Measurements from ENCODE around the gene WNT3A. TPM values are rescaled to one million over a fixed set of nuclear protein-coding genes. Genes with fewer than 3 reads are reported as not detected.

Gene WNT3A
- total and polyA plus RNA-seq, 2 donors (not counting 3 experiments of a cell fraction or from before 2014, with no cell fraction given): not detected

- Histone ChIP-seq H3K4me2 (ENCODE audit: insufficient read depth, low read length) (no peak overlapping the region), H3K9me3 (replicated peaks; ENCODE audit: control insufficient read depth, insufficient read depth, low read length) (peaks cover 4% of the 10 kb centered on the region), H3K9ac (replicated peaks; ENCODE audit: extremely low read depth, insufficient read depth, low read length) (no peak overlapping the region), H3K4me3 (replicated peaks in 1 of 3; ENCODE audit: insufficient read depth in 1 of 3, low read depth in 1 of 3, low read length in 3 of 3) (no peak overlapping the region), H3K36me3 (ENCODE audit: control insufficient read depth in 2 of 2, extremely low read depth in 1 of 2, insufficient read depth in 2 of 2, low read length in 2 of 2) (peaks cover 10 to 42% of the 10 kb centered on the region in 2 experiments), H3K27me3 (ENCODE audit: control insufficient read depth in 2 of 2, insufficient read depth in 2 of 2, low read length in 2 of 2) (no peaks in the 10 kb centered on the region), H3K4me1 (ENCODE audit: control insufficient read depth, extremely low read depth, insufficient read depth, low read length) (peaks cover 5% of the 10 kb centered on the region), H3K79me2 (ENCODE audit: control insufficient read depth, insufficient read depth, low read length) (peaks cover 79% of the 10 kb centered on the region), H4K20me1 (replicated peaks; ENCODE audit: control insufficient read depth, extremely low read depth, insufficient read depth, low read length) (peaks cover 14% of the 10 kb centered on the region), H3K27ac (ENCODE audit: insufficient read depth, low read depth, low read length) (no peak overlapping the region), H3K9me1 (replicated peaks; ENCODE audit: control insufficient read depth, extremely low read depth, insufficient read depth, low read length) (no peaks in the 10 kb centered on the region), H2AFZ (ENCODE audit: low read depth, low read length) (no peak overlapping the region)
- DNase-seq (ENCODE audit: low read depth, low spot score) (no peak), FAIRE-seq (no peak)
- dilution Hi-C loops (cut with MboI; ENCODE audit: extremely low pct_ligation_motif_present, low sequenced_read_pairs): no loop called here
- intact Hi-C loops (cut with micrococcal nuclease): no loop called here
- POLR2A ChIA-PET: no interaction called here
- CTCF ChIA-PET: interaction anchor here (0.7 kb wide), 1 partner anchor 98 kb away, joined by 3 read pairs; no protein-coding TSS in a partner anchor
- TF ChIP-seq POLR2A (IDR thresholded peaks at IDR 0.05; ENCODE audit: low read depth, low read length) (no peak), MAX (IDR thresholded peaks at IDR 0.05; ENCODE audit: insufficient read depth, insufficient read length) (no peak), POLR2AphosphoS5 (IDR thresholded peaks at IDR 0.05; ENCODE audit: insufficient read depth, low read depth, low read length) (peak; percentile 13)
- BruUV-seq (replicated peaks): no TSS peak
Measured at GRCh38 chr1:228097333-228098081, 90.7 kb downstream of the WNT3A start.

- no peak overlapping the region for H3K9ac ChIP-seq (replicated peaks; ENCODE audit: extremely low read depth, insufficient read depth, low read length)
- ChIA-PET POLR2A (no interaction called here), CTCF (interaction anchor here (0.8 kb wide), 1 partner anchor 99 kb away, joined by 4 read pairs; no protein-coding TSS in a partner anchor)
- TF ChIP-seq POLR2A (IDR thresholded peaks at IDR 0.05; ENCODE audit: low read depth, low read length): no peak
- TF ChIP-seq JUN (IDR thresholded peaks at IDR 0.05; ENCODE audit: borderline replicate concordance, insufficient read depth, insufficient read length, low read depth): no peak
- no peak for TF ChIP-seq CTCF (IDR thresholded peaks at IDR 0.05; ENCODE audit: extremely low read depth in 1 of 2, insufficient read depth in 1 of 2, low read depth in 1 of 2, low read length in 2 of 2)
- no peak for TF ChIP-seq POLR2AphosphoS5 (IDR thresholded peaks at IDR 0.05; ENCODE audit: insufficient read depth, low read depth, low read length)
- TF ChIP-seq MAX (IDR thresholded peaks at IDR 0.05; ENCODE audit: insufficient read depth, insufficient read length): no peak
- no peak for TF ChIP-seq EZH2 (IDR thresholded peaks at IDR 0.05; ENCODE audit: borderline replicate concordance, low read depth, low read length, severe bottlenecking)
- no peak for TF ChIP-seq MYC (IDR thresholded peaks at IDR 0.05; ENCODE audit: low read depth, low read length)
- TF ChIP-seq FOS (IDR thresholded peaks at IDR 0.05; ENCODE audit: borderline replicate concordance, insufficient read depth, low read length): no peak
- TF ChIP-seq GATA2 (IDR thresholded peaks at IDR 0.05; ENCODE audit: insufficient read depth, insufficient read length, low read depth, low read length): no peak
- no peak overlapping the region for H2AFZ ChIP-seq (ENCODE audit: low read depth, low read length)
- peaks cover 4% of the 10 kb centered on the region for H3K9me3 ChIP-seq (replicated peaks; ENCODE audit: control insufficient read depth, insufficient read depth, low read length)
- no peaks in the 10 kb centered on the region for H3K9me1 ChIP-seq (replicated peaks; ENCODE audit: control insufficient read depth, extremely low read depth, insufficient read depth, low read length)
- peaks cover 70% of the 10 kb centered on the region for H3K79me2 ChIP-seq (ENCODE audit: control insufficient read depth, insufficient read depth, low read length)
- FAIRE-seq: no peak
- no peak overlapping the region for H3K27ac ChIP-seq (ENCODE audit: insufficient read depth, low read depth, low read length)
- H3K4me2 ChIP-seq (ENCODE audit: insufficient read depth, low read length): no peak overlapping the region
- H3K27me3 ChIP-seq (ENCODE audit: control insufficient read depth in 2 of 2, insufficient read depth in 2 of 2, low read length in 2 of 2): no peaks in the 10 kb centered on the region
- TSS peak; percentile 46 for BruUV-seq (replicated peaks)
- no peak overlapping the region for H3K4me3 ChIP-seq (replicated peaks in 1 of 3; ENCODE audit: insufficient read depth in 1 of 3, low read depth in 1 of 3, low read length in 3 of 3)
- intact Hi-C loops (cut with micrococcal nuclease) (no loop called here), dilution Hi-C loops (cut with MboI; ENCODE audit: extremely low pct_ligation_motif_present, low sequenced_read_pairs) (no loop called here)
- peaks cover 5% of the 10 kb centered on the region for H3K4me1 ChIP-seq (ENCODE audit: control insufficient read depth, extremely low read depth, insufficient read depth, low read length)
- DNase-seq (ENCODE audit: low read depth, low spot score): no peak
- H3K36me3 ChIP-seq (ENCODE audit: control insufficient read depth in 2 of 2, extremely low read depth in 1 of 2, insufficient read depth in 2 of 2, low read length in 2 of 2): peaks cover 10 to 36% of the 10 kb centered on the region in 2 experiments
- H4K20me1 ChIP-seq (replicated peaks; ENCODE audit: control insufficient read depth, extremely low read depth, insufficient read depth, low read length): peaks cover 14% of the 10 kb centered on the region
Measured at GRCh38 chr1:228098323-228098931, 91.6 kb downstream of the WNT3A start.

All from endothelial cell of umbilical vein (primary cell).